NCI-H2081 (cell line): ENCODE results near the gene MCC.

Experiments
- DNase-seq, 2 experiments: peaks; one replicate each; lab custom pipeline; 2025; lab: John Stamatoyannopoulos, UW

MCC gene

DNA sequence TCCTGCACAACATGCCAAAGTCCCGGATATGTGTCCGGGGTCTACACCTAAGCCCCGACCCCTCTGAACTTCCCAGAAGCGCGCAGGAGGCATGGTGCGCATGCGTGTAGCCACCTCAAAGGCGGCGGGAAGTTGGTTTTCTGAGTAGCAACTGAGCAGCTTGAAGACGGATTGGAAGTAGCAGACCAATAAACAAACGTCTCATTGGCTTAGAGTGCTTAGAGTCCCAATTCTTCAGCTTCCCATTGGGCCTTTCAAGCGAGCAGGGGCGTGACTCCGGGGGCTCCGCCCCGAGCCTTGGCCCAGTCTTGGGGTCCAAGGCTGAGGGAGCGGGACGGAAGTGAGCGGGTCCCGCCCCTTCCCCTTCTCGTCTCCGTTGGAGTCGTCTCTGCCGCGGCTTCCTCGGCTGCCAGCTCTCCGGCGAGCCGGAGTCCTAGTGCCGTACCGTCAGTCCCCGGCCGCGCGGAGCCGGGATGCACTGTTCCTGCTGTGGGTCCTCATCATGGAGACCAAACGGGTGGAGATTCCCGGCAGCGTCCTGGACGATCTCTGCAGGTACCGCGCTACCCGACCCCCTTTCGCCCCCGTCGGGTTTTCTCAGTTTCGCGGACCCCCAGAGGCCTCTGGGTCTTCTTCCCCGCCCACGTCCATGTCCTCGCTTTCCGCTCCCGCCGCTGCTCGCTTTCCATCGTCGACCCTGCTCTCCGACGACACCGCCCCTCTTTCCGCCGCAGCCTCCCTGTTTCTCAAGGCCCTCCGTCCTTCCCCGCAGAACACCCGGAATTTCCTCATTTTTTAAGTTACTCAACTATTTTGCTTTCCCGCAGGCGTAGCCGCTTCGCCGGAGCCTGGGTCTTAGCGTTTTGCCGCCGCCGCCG lies 511.6 kb downstream of the MCC start, which contains the start of gene DCP2:
TSS of gene DCP2 (plus strand) at position 367 of the 878 bp plus-strand sequence. CDS start at position 503, 136 bp downstream.
- peak; percentile 89 to 97 for DNase-seq

DNA sequence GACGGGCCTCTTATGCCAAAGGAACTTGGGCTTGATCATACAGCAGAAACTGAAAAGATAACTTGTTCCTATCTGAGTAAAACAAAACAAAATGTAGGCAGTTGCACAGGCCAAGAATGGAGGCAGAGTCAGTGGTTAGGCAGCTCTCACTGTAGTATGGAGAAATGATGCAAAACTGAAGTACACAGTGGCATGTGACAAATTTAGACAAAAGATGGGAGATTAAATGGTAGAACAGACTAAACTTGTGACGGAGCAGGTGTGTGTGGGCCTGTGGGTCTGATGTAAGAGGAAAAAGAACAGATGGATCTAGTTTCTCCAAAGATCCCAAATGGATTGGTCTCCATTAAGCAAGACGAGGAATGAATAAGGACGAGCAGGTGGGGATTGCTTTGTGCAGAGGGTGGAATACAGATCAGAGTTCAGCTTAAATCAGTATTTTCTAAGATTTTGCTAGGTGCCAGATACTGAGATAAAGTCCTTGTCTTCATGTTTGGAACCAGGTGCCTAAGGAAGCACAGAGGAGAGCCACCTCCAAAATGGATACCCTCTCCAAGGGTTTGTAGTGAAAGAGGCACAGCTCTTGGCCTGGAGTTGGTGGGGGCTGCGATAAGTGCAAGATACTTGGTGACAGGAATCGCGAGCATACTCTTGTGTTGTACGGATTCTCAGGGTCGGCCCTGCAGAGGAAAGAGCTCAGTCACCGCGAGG lies 512.4 kb downstream of the MCC start:
- DNase-seq, result no peak

- DNase-seq, result no peak
Measured at GRCh38 chr5:112974901-112975300, 513.4 kb downstream of the MCC start.

DNA sequence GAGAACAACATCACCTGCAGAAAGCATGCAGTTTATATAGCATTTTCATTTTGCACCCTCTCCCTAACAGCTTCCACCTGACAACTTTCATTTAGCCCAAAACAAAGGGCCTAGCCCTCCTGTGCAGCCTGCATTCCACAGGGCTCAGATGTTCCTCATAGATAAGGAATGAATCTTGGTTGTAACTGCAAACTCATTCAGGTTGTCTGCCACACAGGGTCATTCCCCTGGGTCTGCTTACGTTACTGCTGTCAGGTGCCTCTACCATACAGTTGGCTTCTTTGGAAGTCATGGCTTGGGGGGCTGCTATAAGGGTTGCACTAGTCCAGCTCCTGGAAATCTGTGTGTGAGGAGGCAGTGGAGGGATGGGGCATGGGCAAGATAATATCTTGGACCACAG lies 514.3 kb downstream of the MCC start:
- no peak for DNase-seq

DNA sequence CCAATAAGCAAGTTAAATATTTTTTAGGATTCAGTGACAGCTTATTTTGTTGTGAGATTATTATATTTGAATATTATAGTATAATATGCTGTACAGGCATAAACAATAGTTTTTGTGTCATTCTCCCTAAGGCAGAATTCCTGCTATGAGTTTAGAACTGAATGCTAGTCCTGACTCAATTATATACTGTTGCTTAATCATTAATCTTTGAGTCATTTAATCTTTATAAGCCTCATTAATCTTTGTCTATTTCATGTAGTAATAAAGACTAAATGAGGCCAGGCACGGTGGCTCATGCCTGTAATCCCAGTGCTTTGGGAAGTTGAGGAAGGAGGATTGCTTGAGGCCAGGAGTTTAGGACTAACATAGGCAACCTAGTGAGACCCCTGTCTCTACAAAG lies 515.2 kb downstream of the MCC start:
- no peak for DNase-seq
